GM19395 (cell line): ENCODE data around the gene ACP2.

Source experiments
- ATAC-seq: cut with Tn5 transposase; IDR thresholded peaks from one replicate; pipeline ENCODE4 v1.9.1; 2021; ENCODE audit warnings: mild to moderate bottlenecking, moderate library complexity; ENCODE audit not compliant: unreplicated experiment

Gene ACP2

GRCh38 chr11:47248664-47249377 is at the start of gene ACP2:
ACP2 (minus strand) TSS chr11:47248814; CDS start chr11:47248789, 25 bp downstream.
- peak; percentile 95 for ATAC-seq

- no peak for ATAC-seq
Observed at GRCh38 chr11:47296045-47296444, 47.4 kb upstream of the ACP2 start.

GRCh38 chr11:47295385-47295784 is 46.8 kb upstream of the ACP2 start:
- no peak for ATAC-seq

GRCh38 chr11:47289856-47290255 is 41.2 kb upstream of the ACP2 start:
- ATAC-seq, result no peak

GRCh38 chr11:47288066-47288465 is 39.5 kb upstream of the ACP2 start:
- ATAC-seq, result no peak

GRCh38 chr11:47285969-47286770 is 37.6 kb upstream of the ACP2 start:
- no peak for ATAC-seq

- ATAC-seq, result no peak
Observed at GRCh38 chr11:47284151-47284550, 35.5 kb upstream of the ACP2 start.

- no peak for ATAC-seq
Observed at GRCh38 chr11:47282462-47282861, 33.8 kb upstream of the ACP2 start.

GRCh38 chr11:47280860-47281259 is 32.2 kb upstream of the ACP2 start:
- ATAC-seq, result no peak

GRCh38 chr11:47280099-47280498 is 31.5 kb upstream of the ACP2 start:
- ATAC-seq, result no peak

GRCh38 chr11:47278769-47279168 is 30.2 kb upstream of the ACP2 start:
- ATAC-seq, result no peak

- ATAC-seq, result no peak
Observed at GRCh38 chr11:47278058-47278457, 29.4 kb upstream of the ACP2 start.

- ATAC-seq, result no peak
Observed at GRCh38 chr11:47276923-47277322, 28.3 kb upstream of the ACP2 start.

- ATAC-seq, result no peak
Observed at GRCh38 chr11:47274495-47275235, 26.1 kb upstream of the ACP2 start.

- ATAC-seq, result no peak
Observed at GRCh38 chr11:47272706-47273105, 24.1 kb upstream of the ACP2 start.

- ATAC-seq, result no peak
Observed at GRCh38 chr11:47271961-47272661, 23.5 kb upstream of the ACP2 start.

GRCh38 chr11:47271328-47271727 is 22.7 kb upstream of the ACP2 start:
- ATAC-seq, result no peak

GRCh38 chr11:47270331-47271271 is 22.0 kb upstream of the ACP2 start:
- ATAC-seq, result no peak

- ATAC-seq, result peak; percentile 71
Observed at GRCh38 chr11:47269829-47270305, 21.3 kb upstream of the ACP2 start, which contains the start of gene MADD. MADD (plus strand) TSS chr11:47270133.
